ENCODE data around the gene INPP5K.

DNA sequence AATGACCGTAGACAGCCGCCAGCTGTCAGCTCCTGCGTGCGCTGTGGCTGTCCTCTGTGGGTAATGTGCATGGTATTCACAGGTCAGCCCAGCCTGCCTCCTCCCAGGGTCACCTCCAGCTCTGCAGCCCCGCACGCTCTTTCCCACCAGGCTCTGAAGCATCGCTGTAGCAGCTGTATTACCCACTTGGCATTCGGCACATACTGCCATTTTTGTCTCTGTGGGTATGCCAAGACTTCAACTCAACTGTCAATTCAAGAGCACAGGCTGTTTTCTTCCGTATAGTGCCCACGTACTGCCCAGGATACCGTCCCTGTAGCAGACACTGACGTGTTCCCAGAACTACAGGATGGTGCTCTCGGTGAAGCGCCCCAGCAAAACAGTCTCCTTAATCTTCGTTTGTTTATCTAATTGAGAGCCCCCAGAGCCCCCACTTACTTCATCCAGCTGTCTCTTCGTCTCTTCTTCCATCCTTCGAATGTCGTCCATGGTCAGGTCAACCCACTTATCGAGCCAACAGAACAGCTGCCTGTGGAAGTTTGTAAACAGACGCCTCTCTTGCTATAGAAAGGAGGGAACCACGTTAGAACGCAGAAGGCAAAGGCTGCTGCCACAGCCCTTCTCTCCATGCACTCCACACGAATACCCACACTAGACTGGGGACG lies 17.4 kb upstream of the INPP5K start:
- TF ChIP-seq, protein P1, sequence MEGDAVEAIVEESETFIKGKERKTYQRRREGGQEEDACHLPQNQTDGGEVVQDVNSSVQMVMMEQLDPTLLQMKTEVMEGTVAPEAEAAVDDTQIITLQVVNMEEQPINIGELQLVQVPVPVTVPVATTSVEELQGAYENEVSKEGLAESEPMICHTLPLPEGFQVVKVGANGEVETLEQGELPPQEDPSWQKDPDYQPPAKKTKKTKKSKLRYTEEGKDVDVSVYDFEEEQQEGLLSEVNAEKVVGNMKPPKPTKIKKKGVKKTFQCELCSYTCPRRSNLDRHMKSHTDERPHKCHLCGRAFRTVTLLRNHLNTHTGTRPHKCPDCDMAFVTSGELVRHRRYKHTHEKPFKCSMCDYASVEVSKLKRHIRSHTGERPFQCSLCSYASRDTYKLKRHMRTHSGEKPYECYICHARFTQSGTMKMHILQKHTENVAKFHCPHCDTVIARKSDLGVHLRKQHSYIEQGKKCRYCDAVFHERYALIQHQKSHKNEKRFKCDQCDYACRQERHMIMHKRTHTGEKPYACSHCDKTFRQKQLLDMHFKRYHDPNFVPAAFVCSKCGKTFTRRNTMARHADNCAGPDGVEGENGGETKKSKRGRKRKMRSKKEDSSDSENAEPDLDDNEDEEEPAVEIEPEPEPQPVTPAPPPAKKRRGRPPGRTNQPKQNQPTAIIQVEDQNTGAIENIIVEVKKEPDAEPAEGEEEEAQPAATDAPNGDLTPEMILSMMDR (conservative IDR thresholded peaks at IDR 0.05) = no peak
- no peak for TF ChIP-seq EZH2 (IDR thresholded peaks at IDR 0.05; ENCODE audit: low read depth)

All from PC-9 (cell line).